A673 (cell line): ENCODE data around the gene LSR. TPM values are rescaled to one million over a fixed set of nuclear protein-coding genes. Genes with fewer than 3 reads are reported as not detected.
"Not testable (repeated sequence)": the region's sequence is repeated elsewhere in the genome, so short reads cannot be mapped to it uniquely, and the experiment has no call there.

Experiments used
- BruUV-seq: library from RNA; stranded (reverse); fragments of 400-500 nt; replicated peaks from 2 replicates; lab custom pipeline; 2021; lab: Mats Ljungman, UMichigan
- CTCF ChIA-PET: fragments of 300-600 bp; sonication (Branson Sonifier 250); formaldehyde crosslinking; loops from one replicate; lab custom pipeline; 2022; ENCODE audit warnings: antibody characterized with exemption; lab: Charles Lee
- POLR2A ChIA-PET: fragments of 300-600 bp; sonication (Branson Sonifier 250); formaldehyde crosslinking; loops from one replicate; lab custom pipeline; 2022; ENCODE audit warnings: antibody characterized with exemption; ENCODE audit not compliant: low non-redundant PET; lab: Charles Lee
- DNase-seq: peaks from one replicate; pipeline ENCODE4 v3.0.0-alpha.2; 2015; ENCODE audit warnings: low spot score
- H3K27ac ChIP-seq: fragments of 200-600 bp; sonication (generic); 2 replicates; pipeline ENCODE4 v1.5.1; 2016; ENCODE audit warnings: mixed run types, low read depth, mild to moderate bottlenecking, mixed read lengths, antibody characterized with exemption, low read length; ENCODE audit not compliant: poor library complexity, severe bottlenecking
- H3K27me3 ChIP-seq: fragments of 200-600 bp; sonication (generic); replicated peaks from 2 replicates; pipeline ENCODE4 v1.6.1; 2017; ENCODE audit warnings: mixed run types, low read depth, mild to moderate bottlenecking, mixed read lengths, antibody characterized with exemption, low read length; ENCODE audit not compliant: insufficient read depth, poor library complexity
- H3K36me3 ChIP-seq: fragments of 200-600 bp; sonication (generic); 2 replicates; pipeline ENCODE4 v1.6.1; 2016; ENCODE audit warnings: mixed run types, mild to moderate bottlenecking, mixed read lengths, antibody characterized with exemption, low read length; ENCODE audit not compliant: insufficient read depth, poor library complexity, severe bottlenecking
- H3K4me1 ChIP-seq: fragments of 200-600 bp; sonication (generic); 2 replicates; pipeline ENCODE4 v1.6.1; 2017; ENCODE audit warnings: mixed run types, mild to moderate bottlenecking, mixed read lengths, antibody characterized with exemption, low read length; ENCODE audit not compliant: insufficient read depth, poor library complexity, severe bottlenecking
- H3K4me3 ChIP-seq: fragments of 200-600 bp; sonication (generic); 2 replicates; pipeline ENCODE4 v1.5.1; 2016; ENCODE audit warnings: low read depth, mixed run types, mild to moderate bottlenecking, mixed read lengths, low read length; ENCODE audit not compliant: poor library complexity, severe bottlenecking
- H3K9me3 ChIP-seq: fragments of 200-600 bp; sonication (generic); 2 replicates; pipeline ENCODE4 v1.6.1; 2016; ENCODE audit warnings: mixed run types, low read depth, mild to moderate bottlenecking, mixed read lengths, antibody characterized with exemption, low read length; ENCODE audit not compliant: poor library complexity, severe bottlenecking
- EZH2 ChIP-seq: fragments of 200-600 bp; sonication (generic); IDR thresholded peaks from 2 replicates; pipeline ENCODE4 v1.6.1; 2017; ENCODE audit warnings: borderline replicate concordance, low read depth, mild to moderate bottlenecking, mixed read lengths, antibody characterized with exemption, low read length; ENCODE audit not compliant: poor library complexity, severe bottlenecking
- intact Hi-C: fragments of 100-400 bp; cut with micrococcal nuclease; formaldehyde crosslinking; loops from one replicate; pipeline ENCODE4 v1.10.0; 2022; ENCODE audit not compliant: unreplicated experiment
- total RNA-seq: library from RNA; stranded (reverse); gene quantifications from 2 replicates; pipeline ENCODE4 v1.2.3, GENCODE V29; 2021
- TF ChIP-seq, protein P1 (sequence below): fragments of 300-800, 200-600 bp; sonication (generic); conservative IDR thresholded peaks from 2 replicates; pipeline ENCODE4 v1.5.1; 2017; ENCODE audit warnings: low read depth, mild to moderate bottlenecking, antibody characterized with exemption, low read length, moderate library complexity, mixed read lengths

The LSR gene
- total RNA-seq, 1 experiment from 2014 or later: 1.9 TPM

DNA sequence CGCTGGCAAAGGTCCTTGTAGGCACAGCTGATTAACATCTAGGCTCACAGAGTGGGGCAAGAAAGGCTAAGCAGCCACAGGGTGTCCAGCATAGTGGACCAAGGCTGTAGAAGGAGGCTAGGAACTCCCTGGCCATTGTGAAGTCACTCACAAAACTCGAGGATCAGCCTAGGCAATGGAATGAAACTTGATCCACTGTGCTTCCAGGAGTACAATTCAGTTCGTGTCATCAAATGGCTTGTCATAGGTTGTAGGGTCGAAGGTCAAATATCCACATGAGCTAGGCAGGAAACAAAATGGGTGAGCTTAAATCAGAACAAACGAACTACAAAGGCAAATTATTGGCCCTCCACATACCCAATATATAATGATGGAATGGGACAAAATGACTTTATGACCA, 15.9 kb upstream of the LSR start:
- Histone ChIP-seq H3K27ac (no peak overlapping the region), H3K27me3 (no peaks in the 10 kb centered on the region), H3K4me3 (no peak overlapping the region), H3K9me3 (no peaks in the 10 kb centered on the region), H3K4me1 (no peaks in the 10 kb centered on the region), H3K36me3 (no peaks in the 10 kb centered on the region)
- TF ChIP-seq EZH2: no peak
- TF ChIP-seq, protein P1, sequence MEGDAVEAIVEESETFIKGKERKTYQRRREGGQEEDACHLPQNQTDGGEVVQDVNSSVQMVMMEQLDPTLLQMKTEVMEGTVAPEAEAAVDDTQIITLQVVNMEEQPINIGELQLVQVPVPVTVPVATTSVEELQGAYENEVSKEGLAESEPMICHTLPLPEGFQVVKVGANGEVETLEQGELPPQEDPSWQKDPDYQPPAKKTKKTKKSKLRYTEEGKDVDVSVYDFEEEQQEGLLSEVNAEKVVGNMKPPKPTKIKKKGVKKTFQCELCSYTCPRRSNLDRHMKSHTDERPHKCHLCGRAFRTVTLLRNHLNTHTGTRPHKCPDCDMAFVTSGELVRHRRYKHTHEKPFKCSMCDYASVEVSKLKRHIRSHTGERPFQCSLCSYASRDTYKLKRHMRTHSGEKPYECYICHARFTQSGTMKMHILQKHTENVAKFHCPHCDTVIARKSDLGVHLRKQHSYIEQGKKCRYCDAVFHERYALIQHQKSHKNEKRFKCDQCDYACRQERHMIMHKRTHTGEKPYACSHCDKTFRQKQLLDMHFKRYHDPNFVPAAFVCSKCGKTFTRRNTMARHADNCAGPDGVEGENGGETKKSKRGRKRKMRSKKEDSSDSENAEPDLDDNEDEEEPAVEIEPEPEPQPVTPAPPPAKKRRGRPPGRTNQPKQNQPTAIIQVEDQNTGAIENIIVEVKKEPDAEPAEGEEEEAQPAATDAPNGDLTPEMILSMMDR: no peak
- no peak for DNase-seq
- no TSS peak for BruUV-seq
- CTCF ChIA-PET: no interaction called here
- POLR2A ChIA-PET: no interaction called here
- intact Hi-C loops: no loop called here

DNA sequence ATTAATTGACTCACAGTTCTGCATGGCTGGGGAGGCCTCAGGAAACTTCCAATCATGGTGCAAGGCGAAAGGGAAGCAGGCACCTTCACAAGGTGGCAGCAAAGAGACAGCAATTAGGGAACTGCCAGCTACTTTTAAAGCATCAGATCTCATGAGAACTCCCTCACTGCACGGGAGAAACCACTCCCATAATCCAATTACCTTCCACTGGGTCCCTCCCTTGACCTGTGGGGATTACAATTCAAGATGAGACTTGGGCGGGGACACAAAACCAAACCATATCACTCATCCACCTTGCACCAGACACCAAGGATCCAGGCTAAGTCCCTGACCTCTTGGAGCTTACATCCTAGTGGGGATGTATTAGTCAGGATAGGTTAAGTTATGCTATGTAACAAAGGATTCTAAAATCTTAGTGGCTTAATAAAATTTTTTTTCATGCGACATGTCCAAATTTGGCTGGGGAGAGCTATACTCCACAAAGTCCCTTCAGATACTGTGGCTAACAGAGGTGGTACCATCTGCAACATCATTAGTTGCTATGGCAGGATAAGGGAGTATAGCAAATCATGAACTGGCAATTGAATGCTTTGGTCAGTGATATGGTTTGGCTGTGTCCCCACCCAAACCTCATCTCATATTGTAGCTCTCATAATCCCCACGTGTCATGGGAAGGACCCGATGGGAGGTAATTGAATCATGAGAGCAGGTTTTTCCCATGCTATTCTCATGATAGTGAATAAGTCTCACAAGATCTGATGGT, 12.0 kb upstream of the LSR start:
- ChIA-PET CTCF (no interaction called here), POLR2A (no interaction called here)
- no peaks in the 10 kb centered on the region for H3K36me3 ChIP-seq
- no peak overlapping the region for H3K27ac ChIP-seq
- peaks cover 15% of the 10 kb centered on the region for H3K27me3 ChIP-seq
- DNase-seq: peak; percentile 14
- TF ChIP-seq, protein P1: 0 out of 2 replicates have a peak, but pooled peaks have one; percentile 14
- TF ChIP-seq EZH2: no peak
- BruUV-seq: no TSS peak
- H3K9me3 ChIP-seq: peaks cover 4% of the 10 kb centered on the region
- H3K4me3 ChIP-seq: no peak overlapping the region
- no peaks in the 10 kb centered on the region for H3K4me1 ChIP-seq
- intact Hi-C loops: no loop called here

DNA sequence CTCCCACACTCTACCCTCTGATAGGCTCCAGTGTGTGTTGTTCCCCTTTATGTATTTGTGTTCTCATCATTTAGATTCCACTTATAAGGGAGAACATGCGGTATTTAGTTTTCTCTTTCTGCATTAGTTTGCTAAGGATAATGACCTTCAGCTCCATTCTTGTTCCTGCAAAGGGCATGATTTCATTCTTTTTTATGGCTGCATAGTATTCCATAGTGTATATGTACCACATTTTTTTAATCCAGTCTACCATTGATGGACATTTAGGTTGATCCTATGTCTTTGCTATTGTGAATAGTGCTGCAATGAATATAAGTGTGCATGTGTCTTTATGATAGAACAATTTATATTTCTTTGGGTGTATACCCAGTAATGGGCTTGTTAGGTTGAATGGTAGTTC, 9.2 kb upstream of the LSR start:
- H3K4me3 ChIP-seq, POLR2A ChIA-PET, H3K27ac ChIP-seq, intact Hi-C loops, CTCF ChIA-PET, H3K9me3 ChIP-seq, DNase-seq, BruUV-seq, H3K4me1 ChIP-seq, H3K36me3 ChIP-seq: not testable (repeated sequence)
- peaks cover 23% of the 10 kb centered on the region for H3K27me3 ChIP-seq

DNA sequence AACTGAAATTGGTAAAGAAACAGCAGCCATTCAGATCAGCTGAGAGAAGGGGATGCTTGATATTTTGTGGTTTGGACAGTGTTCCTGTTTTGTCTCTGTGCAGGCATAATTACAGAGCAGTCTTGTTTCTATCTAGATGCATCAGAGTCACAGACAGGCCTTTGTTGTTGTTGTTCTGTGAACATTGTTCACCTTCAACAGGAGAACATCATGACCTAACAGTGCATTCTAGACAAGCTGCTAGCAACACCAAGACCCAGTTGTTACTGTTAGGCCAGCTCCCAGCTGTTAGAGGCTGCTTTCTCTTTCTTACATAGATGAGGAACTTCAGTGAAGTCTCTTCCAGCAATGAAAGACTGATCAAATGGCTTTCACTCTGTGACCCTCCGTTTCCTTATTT, 8.5 kb upstream of the LSR start:
- POLR2A ChIA-PET: no interaction called here
- Histone ChIP-seq H3K27ac (no peak overlapping the region), H3K4me1 (no peaks in the 10 kb centered on the region), H3K9me3 (peaks cover 9% of the 10 kb centered on the region), H3K27me3 (peaks cover 27% of the 10 kb centered on the region), H3K36me3 (no peaks in the 10 kb centered on the region), H3K4me3 (no peak overlapping the region)
- BruUV-seq: no TSS peak
- CTCF ChIA-PET: no interaction called here
- intact Hi-C loops: loop anchor here (10.0 kb wide), 1 partner anchor 86 kb away; the partner anchor contains the start of gene FXYD5
- no peak for DNase-seq
- no peak for TF ChIP-seq EZH2
- TF ChIP-seq, protein P1: no peak
